ENCODE data around the gene ANKRD53.

The ANKRD53 gene

GRCh38 chr2:70977605-70978205, 725 bp upstream of the ANKRD53 start:
- Mint-ChIP-seq H3K9me3 (no peaks in the 10 kb centered on the region), H3K4me3 (peak overlapping the region; percentile 80), H3K27ac (peak overlapping the region; percentile 59), H3K27me3 (peaks cover 4% of the 10 kb centered on the region), H3K4me1 (ENCODE audit: low read depth) (peaks cover 26% of the 10 kb centered on the region), H3K36me3 (ENCODE audit: low read depth) (no peaks in the 10 kb centered on the region)

DNA sequence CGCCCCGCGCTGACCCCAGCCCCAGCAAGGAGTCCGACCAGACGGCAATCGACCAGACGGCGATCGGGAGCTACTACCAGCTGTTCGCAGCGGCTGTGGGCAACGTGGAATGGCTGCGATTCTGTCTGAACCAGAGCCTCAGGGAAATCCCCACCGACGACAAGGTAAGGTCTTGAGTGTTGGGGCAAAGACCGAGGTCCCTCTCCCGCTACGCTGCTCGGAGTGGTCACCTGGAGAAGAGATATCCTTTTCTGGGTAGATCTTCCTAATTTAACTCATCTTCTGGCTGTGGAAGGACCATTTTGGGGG, 704 bp downstream of the ANKRD53 start:
- H3K4me1 Mint-ChIP-seq (ENCODE audit: low read depth): peaks cover 29% of the 10 kb centered on the region
- peaks cover 11% of the 10 kb centered on the region for H3K36me3 Mint-ChIP-seq (ENCODE audit: low read depth)
- no peaks in the 10 kb centered on the region for H3K27me3 Mint-ChIP-seq
- H3K27ac Mint-ChIP-seq: no peak overlapping the region
- no peaks in the 10 kb centered on the region for H3K9me3 Mint-ChIP-seq
- peak overlapping the region; percentile 35 for H3K4me3 Mint-ChIP-seq

- no peaks in the 10 kb centered on the region for H3K9me3 Mint-ChIP-seq
- H3K27me3 Mint-ChIP-seq: no peaks in the 10 kb centered on the region
- H3K4me1 Mint-ChIP-seq (ENCODE audit: low read depth): peaks cover 34% of the 10 kb centered on the region
- H3K27ac Mint-ChIP-seq: no peak overlapping the region
- peaks cover 11% of the 10 kb centered on the region for H3K36me3 Mint-ChIP-seq (ENCODE audit: low read depth)
- H3K4me3 Mint-ChIP-seq: no peak overlapping the region
These were observed 1.2 kb downstream of the ANKRD53 start for GRCh38 chr2:70979626-70980025.

DNA sequence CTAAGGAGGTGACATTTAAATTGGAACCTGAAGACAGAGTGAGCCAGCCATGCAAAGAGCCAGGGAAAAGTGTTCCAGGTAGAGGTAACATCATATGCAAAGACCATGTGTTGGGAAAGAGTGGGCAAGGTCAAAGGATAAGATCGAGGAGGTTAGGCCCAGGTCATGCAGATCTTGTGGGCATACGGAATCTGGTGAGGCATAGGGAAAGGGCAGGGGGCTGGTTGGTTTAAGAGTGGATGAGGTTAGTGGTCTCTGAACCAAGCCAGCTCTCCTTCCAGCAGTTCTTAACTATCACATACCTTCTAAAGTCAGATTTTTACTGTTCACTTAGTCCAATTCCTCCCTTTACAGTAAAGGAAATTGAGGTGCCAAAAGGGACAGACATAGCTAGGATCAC, 3.0 kb downstream of the ANKRD53 start:
- Mint-ChIP-seq H3K27ac (no peak overlapping the region), H3K4me3 (no peak overlapping the region), H3K4me1 (ENCODE audit: low read depth) (peaks cover 44% of the 10 kb centered on the region), H3K9me3 (no peaks in the 10 kb centered on the region), H3K27me3 (no peaks in the 10 kb centered on the region), H3K36me3 (ENCODE audit: low read depth) (peaks cover 23% of the 10 kb centered on the region)

- Mint-ChIP-seq H3K36me3 (ENCODE audit: low read depth) (peaks cover 30% of the 10 kb centered on the region), H3K4me3 (no peak overlapping the region), H3K27me3 (no peaks in the 10 kb centered on the region), H3K9me3 (no peaks in the 10 kb centered on the region), H3K4me1 (ENCODE audit: low read depth) (peaks cover 38% of the 10 kb centered on the region), H3K27ac (no peak overlapping the region)
These were observed 3.7 kb downstream of the ANKRD53 start for GRCh38 chr2:70981866-70982810.

DNA sequence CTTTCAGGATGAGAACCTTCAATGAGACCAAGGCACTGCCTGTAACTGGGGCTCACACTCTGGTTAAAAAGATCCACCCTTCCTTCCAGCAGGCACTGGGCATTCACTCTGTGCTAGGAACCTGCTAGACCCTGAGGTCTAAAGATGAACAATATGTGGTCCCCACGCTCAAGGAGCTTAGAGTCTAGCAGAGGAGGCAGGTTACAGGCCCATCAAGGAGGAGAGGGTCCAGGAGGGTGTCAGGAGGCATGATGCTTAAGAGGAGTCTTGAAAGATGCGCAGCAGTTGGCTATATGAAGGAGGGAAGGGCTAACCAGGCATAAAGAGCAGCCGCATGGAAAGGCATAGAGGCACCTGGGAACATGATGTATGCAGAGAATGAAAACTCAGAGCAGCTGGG, 4.5 kb downstream of the ANKRD53 start:
- H3K27me3 Mint-ChIP-seq: no peaks in the 10 kb centered on the region
- H3K4me1 Mint-ChIP-seq (ENCODE audit: low read depth): peaks cover 30% of the 10 kb centered on the region
- H3K4me3 Mint-ChIP-seq: no peak overlapping the region
- H3K36me3 Mint-ChIP-seq (ENCODE audit: low read depth): peaks cover 36% of the 10 kb centered on the region
- H3K9me3 Mint-ChIP-seq: no peaks in the 10 kb centered on the region
- H3K27ac Mint-ChIP-seq: no peak overlapping the region

DNA sequence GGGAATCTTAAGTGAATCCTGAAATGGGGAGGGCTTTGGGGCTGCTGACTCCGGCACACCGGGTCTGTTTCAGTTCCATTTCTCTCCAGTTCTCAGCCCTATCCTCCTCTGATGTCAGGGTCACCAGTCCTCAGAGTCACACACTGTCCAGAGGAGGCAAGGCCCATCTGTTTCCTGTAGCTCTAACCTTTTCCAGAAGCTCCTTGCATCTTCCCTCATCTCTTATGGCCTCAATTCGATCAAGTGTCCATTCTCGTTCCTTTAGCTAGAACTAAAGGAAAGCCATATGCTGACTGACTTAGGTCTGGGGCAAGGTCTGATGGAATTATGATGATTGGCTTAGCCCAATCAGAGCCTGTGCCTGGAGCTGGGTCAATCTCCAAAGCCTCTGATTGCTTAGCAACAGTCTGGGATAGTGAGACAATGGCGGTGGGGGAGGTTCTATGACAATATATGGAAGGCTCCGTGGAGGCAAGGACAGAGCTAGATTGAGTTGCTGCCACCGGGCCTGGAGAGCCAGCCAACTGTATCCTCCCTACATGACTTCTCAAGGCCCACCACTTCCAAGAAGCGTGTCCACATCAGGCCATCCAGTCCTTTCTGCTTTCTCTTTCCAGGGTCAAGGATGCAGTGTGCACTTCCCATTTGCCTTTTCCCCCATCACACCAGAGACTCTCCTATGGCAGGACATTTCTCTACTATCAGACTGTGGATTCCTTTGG, 5.2 kb downstream of the ANKRD53 start:
- Mint-ChIP-seq H3K4me3 (no peak overlapping the region), H3K9me3 (no peaks in the 10 kb centered on the region), H3K27me3 (no peaks in the 10 kb centered on the region), H3K27ac (no peak overlapping the region), H3K36me3 (ENCODE audit: low read depth) (peaks cover 41% of the 10 kb centered on the region), H3K4me1 (ENCODE audit: low read depth) (peaks cover 26% of the 10 kb centered on the region)

DNA sequence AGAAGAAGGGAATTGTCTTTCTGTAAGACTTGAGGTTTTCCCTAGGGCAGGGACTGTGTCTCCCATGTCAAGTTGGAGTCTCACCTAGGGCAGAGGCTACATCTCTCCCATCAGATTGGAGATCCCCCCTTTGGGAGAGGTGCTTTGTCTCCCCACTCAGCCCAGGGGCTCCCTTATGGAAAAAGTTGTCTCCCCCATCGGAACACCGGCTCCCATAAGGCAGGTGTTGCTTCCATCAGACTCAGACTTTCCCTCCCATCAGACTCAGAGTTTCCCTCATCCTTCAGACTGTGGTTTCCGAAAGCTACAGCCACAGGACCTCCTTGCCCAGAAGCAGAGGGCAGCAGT, 5.8 kb downstream of the ANKRD53 start:
- H3K4me3 Mint-ChIP-seq: no peak overlapping the region
- no peaks in the 10 kb centered on the region for H3K9me3 Mint-ChIP-seq
- H3K27me3 Mint-ChIP-seq: no peaks in the 10 kb centered on the region
- peaks cover 46% of the 10 kb centered on the region for H3K36me3 Mint-ChIP-seq (ENCODE audit: low read depth)
- H3K4me1 Mint-ChIP-seq (ENCODE audit: low read depth): peaks cover 25% of the 10 kb centered on the region
- no peak overlapping the region for H3K27ac Mint-ChIP-seq

DNA sequence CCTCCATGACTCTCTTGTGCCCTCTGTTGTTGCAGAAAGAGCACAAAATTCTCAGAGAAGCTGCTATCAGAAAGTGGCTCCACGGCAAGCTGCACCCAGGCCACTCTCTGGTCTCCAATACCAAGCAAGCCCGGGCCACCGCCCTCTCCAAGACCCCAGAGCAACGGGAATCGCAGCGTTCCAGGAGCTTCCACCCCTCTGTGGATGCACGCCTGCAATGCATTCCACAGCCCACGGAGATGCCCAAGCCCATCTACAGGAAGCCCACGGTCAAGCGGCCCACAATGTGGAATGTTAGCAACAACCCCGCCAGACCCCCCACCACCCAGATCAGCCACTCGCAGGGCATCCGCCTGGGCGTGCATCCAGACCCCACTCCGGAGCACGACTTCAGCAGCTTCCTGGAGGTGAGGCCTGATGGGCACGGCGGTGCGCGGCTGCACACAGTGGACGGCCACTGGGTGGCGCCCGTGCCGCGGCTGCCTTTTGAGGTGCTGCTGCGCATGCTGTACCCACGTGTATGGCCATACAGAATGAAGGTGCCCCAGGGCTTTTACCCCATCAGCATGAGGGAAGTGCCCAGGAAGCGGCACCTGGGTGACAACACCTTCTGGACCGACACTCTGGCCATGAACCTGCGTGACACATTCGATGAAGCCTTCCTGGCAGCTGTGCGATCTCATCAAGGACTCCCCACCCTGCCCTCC, 6.3 kb downstream of the ANKRD53 start:
- Mint-ChIP-seq H3K36me3 (ENCODE audit: low read depth) (peaks cover 51% of the 10 kb centered on the region), H3K27me3 (no peaks in the 10 kb centered on the region), H3K9me3 (no peaks in the 10 kb centered on the region), H3K4me1 (ENCODE audit: low read depth) (peaks cover 21% of the 10 kb centered on the region), H3K4me3 (peak overlapping the region; percentile 27), H3K27ac (no peak overlapping the region)

GRCh38 chr2:70985283-70985688, 6.9 kb downstream of the ANKRD53 start:
- Mint-ChIP-seq H3K9me3 (no peaks in the 10 kb centered on the region), H3K27me3 (no peaks in the 10 kb centered on the region), H3K27ac (no peak overlapping the region), H3K4me3 (no peak overlapping the region), H3K36me3 (ENCODE audit: low read depth) (peaks cover 51% of the 10 kb centered on the region), H3K4me1 (ENCODE audit: low read depth) (peaks cover 21% of the 10 kb centered on the region)

DNA sequence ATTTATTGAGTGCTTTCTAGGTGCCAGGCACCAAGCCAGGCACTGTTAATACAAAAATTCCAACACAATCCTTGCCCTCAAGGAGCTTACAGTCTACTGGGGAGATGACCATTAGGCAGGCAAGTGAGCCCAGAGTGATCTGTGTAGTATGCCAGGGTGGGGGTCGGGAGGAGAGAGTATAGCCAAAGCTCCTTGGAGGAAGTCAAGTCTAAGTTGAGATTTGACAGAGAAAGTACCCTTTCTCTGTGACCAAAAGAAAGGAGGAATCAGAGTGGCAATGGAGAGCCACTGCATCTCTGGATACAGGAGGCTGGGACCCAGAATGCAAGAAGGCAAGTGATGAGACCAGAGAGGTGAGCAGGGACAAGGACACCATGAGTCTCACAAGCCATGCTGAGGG, 7.5 kb downstream of the ANKRD53 start:
- H3K9me3 Mint-ChIP-seq: no peaks in the 10 kb centered on the region
- no peak overlapping the region for H3K4me3 Mint-ChIP-seq
- H3K27ac Mint-ChIP-seq: no peak overlapping the region
- no peaks in the 10 kb centered on the region for H3K27me3 Mint-ChIP-seq
- H3K36me3 Mint-ChIP-seq (ENCODE audit: low read depth): peaks cover 57% of the 10 kb centered on the region
- peaks cover 21% of the 10 kb centered on the region for H3K4me1 Mint-ChIP-seq (ENCODE audit: low read depth)

GRCh38 chr2:70986499-70987189, 8.2 kb downstream of the ANKRD53 start:
- peaks cover 61% of the 10 kb centered on the region for H3K36me3 Mint-ChIP-seq (ENCODE audit: low read depth)
- H3K9me3 Mint-ChIP-seq: no peaks in the 10 kb centered on the region
- H3K4me1 Mint-ChIP-seq (ENCODE audit: low read depth): peaks cover 23% of the 10 kb centered on the region
- H3K27ac Mint-ChIP-seq: peak overlapping the region; percentile 23
- H3K4me3 Mint-ChIP-seq: no peak overlapping the region
- H3K27me3 Mint-ChIP-seq: no peaks in the 10 kb centered on the region

GRCh38 chr2:70987386-70987785, 9.0 kb downstream of the ANKRD53 start:
- Mint-ChIP-seq H3K27ac (no peak overlapping the region), H3K4me1 (ENCODE audit: low read depth) (peaks cover 28% of the 10 kb centered on the region), H3K27me3 (no peaks in the 10 kb centered on the region), H3K9me3 (no peaks in the 10 kb centered on the region), H3K36me3 (ENCODE audit: low read depth) (peaks cover 65% of the 10 kb centered on the region), H3K4me3 (no peak overlapping the region)

DNA sequence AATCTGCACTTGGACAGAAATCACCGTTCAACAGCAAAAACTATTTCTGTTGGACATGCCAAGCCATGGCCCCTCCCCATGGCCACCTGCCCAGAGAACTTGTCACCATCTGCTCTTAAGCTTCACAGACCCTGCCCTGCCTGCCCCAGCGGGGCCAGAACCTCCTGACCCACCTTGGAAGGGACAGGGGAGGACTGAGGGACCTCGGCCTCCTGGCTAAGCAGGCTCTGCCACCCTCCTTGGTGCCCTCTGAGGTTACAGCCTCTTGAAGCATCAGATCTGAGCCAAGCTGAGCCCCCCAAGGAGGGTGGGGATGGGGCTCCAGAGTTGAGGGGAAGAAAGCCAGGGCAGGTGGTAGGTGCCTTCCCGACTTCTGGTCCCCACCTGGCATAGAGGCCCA, 9.7 kb downstream of the ANKRD53 start:
- Mint-ChIP-seq H3K36me3 (ENCODE audit: low read depth) (peaks cover 68% of the 10 kb centered on the region), H3K4me1 (ENCODE audit: low read depth) (peaks cover 34% of the 10 kb centered on the region), H3K27me3 (no peaks in the 10 kb centered on the region), H3K4me3 (no peak overlapping the region), H3K27ac (no peak overlapping the region), H3K9me3 (no peaks in the 10 kb centered on the region)
